HUES64 (cell line): Measurements from ENCODE around the gene UBE2L3.
"Not testable (repeated sequence)": the region's sequence is repeated elsewhere in the genome, so short reads cannot be mapped to it uniquely, and the experiment has no call there.

Experiments
- H3K27ac ChIP-seq: 2 replicates; pipeline ENCODE4 v1.7.0; 2013; ENCODE audit warnings: low read depth, low read length, inconsistent platforms
- H3K27me3 ChIP-seq: 2 replicates; pipeline ENCODE4 v1.6.1; 2013; ENCODE audit warnings: mild to moderate bottlenecking, low read length; ENCODE audit not compliant: insufficient read depth
- H3K36me3 ChIP-seq: 2 replicates; pipeline ENCODE4 v1.6.1; 2013; ENCODE audit warnings: mild to moderate bottlenecking, low read length; ENCODE audit not compliant: insufficient read depth
- H3K4me1 ChIP-seq: 2 replicates; pipeline ENCODE4 v1.6.1; 2013; ENCODE audit warnings: mild to moderate bottlenecking, low read length, moderate library complexity; ENCODE audit not compliant: insufficient read depth
- H3K4me3 ChIP-seq: 2 replicates; pipeline ENCODE4 v1.5.1; 2013; ENCODE audit warnings: mild to moderate bottlenecking, low read length, moderate library complexity
- H3K9ac ChIP-seq: 2 replicates; pipeline ENCODE4 v1.6.1; 2013; ENCODE audit warnings: mild to moderate bottlenecking, low read depth, low read length
- H3K9me3 ChIP-seq: 2 replicates; pipeline ENCODE4 v1.6.1; 2013; ENCODE audit warnings: low read depth, low read length; ENCODE audit not compliant: insufficient read depth
- WGBS: fragments of 150-250, 120-280 bp; methylation state at CpG from one replicate; pipeline ENCODE4 v1.1.7; 2013; ENCODE audit warnings: missing lambda C conversion rate; 5-methylcytosine and 5-hydroxymethylcytosine counted together

The UBE2L3 gene

GRCh38 chr22:21559345-21560125 lies 8.0 kb upstream of the UBE2L3 start:
- not testable (repeated sequence) for H3K9me3 ChIP-seq, H3K27ac ChIP-seq, H3K4me1 ChIP-seq, H3K36me3 ChIP-seq, H3K9ac ChIP-seq, H3K4me3 ChIP-seq, H3K27me3 ChIP-seq
- 84% methylated on average over 2 of the region's 10 CpGs for WGBS

GRCh38 chr22:21560657-21561056 lies 6.9 kb upstream of the UBE2L3 start:
- not testable (repeated sequence) for H3K9me3 ChIP-seq, H3K27ac ChIP-seq, H3K4me3 ChIP-seq, H3K36me3 ChIP-seq, H3K4me1 ChIP-seq, H3K9ac ChIP-seq, H3K27me3 ChIP-seq
- WGBS, result no CpG with 5 or more reads among the region's 3 CpGs

DNA sequence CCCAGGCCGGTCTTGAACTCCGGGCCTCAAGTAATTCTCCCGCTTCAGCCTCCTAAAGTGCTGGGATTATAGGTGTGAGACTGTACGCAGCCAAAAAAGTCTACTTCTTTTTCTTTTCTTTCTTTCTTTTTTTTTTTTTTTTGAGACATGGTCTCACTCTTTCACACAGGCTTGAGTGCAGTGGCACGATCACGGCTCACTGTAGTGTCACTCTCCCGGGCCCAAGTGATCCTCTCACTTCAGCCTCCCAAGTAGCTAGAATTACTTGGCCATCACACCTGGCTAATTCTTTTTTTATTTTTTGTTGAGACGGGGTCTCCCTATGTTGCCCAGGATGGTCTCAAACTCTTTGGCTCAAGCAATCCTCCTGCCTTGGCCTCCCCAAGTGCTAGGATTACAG lies 3.6 kb upstream of the UBE2L3 start:
- Histone ChIP-seq H3K4me1 (no peaks in the 10 kb centered on the region), H3K9ac (no peak overlapping the region), H3K27me3 (no peaks in the 10 kb centered on the region), H3K4me3 (no peak overlapping the region), H3K9me3 (no peaks in the 10 kb centered on the region), H3K27ac (no peak overlapping the region), H3K36me3 (no peaks in the 10 kb centered on the region)
- WGBS, result 93% methylated on average over 8 of the region's 8 CpGs

DNA sequence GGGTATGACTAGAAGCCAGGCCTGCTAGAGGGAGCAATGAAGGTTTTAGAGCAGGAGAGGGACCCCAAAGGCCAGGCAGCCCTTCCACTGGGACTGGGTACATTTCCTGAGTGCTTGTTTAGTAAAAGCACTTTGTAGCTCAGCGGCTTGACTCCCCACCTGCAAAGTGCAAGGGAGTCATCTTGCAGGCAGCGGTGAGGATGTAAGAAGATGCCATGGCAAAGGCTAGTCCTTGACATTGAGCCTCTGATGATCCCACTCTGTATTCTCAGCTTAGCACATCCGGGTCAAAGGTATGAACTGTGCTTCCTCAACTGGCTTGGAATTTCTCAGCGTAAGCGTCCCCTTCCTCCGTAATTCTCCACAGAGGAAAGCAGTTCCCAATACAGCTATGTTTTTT lies 3.1 kb upstream of the UBE2L3 start:
- Histone ChIP-seq H3K27ac (no peak overlapping the region), H3K4me1 (peaks cover 2% of the 10 kb centered on the region; the same call in 1 of the 2 replicates), H3K9me3 (no peaks in the 10 kb centered on the region), H3K27me3 (no peaks in the 10 kb centered on the region), H3K9ac (no peak overlapping the region), H3K36me3 (no peaks in the 10 kb centered on the region), H3K4me3 (no peak overlapping the region)
- 92% methylated on average over 6 of the region's 6 CpGs for WGBS

DNA sequence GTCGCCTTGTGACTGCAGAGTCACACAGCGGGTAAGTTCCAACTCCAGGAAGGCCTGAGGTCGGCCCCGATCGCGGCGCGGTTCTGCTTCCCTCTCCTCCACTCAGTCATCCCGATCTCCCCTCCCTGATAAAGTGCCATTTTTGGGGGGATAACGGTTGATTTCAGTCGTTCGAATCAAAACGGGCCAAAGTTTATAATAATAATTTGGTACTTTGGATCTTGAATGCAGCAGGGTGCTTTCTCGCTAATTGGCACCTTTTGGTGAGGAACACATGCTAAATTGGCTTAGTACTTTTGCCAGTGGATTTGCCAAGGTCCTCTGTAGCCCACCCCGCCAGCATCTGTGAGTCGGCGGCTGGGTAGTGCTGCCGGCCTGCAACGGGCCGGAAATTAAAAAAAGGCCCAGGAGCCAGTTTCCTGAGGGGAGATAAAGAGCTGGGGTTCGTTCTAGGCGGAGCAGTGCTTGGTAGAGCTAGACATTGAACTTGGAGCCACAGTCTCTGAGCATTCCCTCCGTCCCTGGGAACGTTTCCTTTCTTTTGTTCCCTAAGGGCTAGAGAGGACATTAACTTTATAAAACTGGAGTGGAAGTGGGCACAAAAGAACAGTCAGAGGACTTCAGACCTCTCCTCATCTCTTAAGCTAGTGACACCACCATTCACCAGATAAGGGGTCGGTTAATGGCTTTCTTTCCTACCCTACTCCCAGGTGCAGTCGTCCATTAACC lies 997 bp downstream of the UBE2L3 start:
- peak overlapping the region; percentile 87 for H3K27ac ChIP-seq
- whole genome bisulfite sequencing, result 4% methylated on average over 26 of the region's 26 CpGs
- H3K9ac ChIP-seq, result peak overlapping the region; percentile 97
- 0 out of 2 replicates have a peak, but pooled peaks cover 3% of the 10 kb centered on the region for H3K36me3 ChIP-seq
- H3K4me1 ChIP-seq, result peaks cover 21% of the 10 kb centered on the region
- peak overlapping the region; percentile 95 for H3K4me3 ChIP-seq
- H3K27me3 ChIP-seq, result no peaks in the 10 kb centered on the region
- H3K9me3 ChIP-seq, result no peaks in the 10 kb centered on the region

GRCh38 chr22:21569076-21569427 lies 1.5 kb downstream of the UBE2L3 start:
- H3K27me3 ChIP-seq, H3K36me3 ChIP-seq, H3K9me3 ChIP-seq, H3K27ac ChIP-seq: not testable (repeated sequence)
- H3K9ac ChIP-seq, result peak overlapping the region; percentile 97; the same call in 1 of the 2 replicates
- H3K4me1 ChIP-seq, result peaks cover 21% of the 10 kb centered on the region
- H3K4me3 ChIP-seq, result peak overlapping the region; percentile 95
- WGBS, result 57% methylated on average over 12 of the region's 12 CpGs

GRCh38 chr22:21569459-21570170 lies 2.1 kb downstream of the UBE2L3 start:
- no peaks in the 10 kb centered on the region for H3K9me3 ChIP-seq
- no peak overlapping the region for H3K27ac ChIP-seq
- 65% methylated on average over 8 of the region's 8 CpGs for WGBS
- 0 out of 2 replicates have a peak, but pooled peaks cover 3% of the 10 kb centered on the region for H3K36me3 ChIP-seq
- H3K4me1 ChIP-seq, result peaks cover 21% of the 10 kb centered on the region
- H3K27me3 ChIP-seq, result no peaks in the 10 kb centered on the region
- H3K4me3 ChIP-seq, result peak overlapping the region; percentile 95
- no peak overlapping the region for H3K9ac ChIP-seq

DNA sequence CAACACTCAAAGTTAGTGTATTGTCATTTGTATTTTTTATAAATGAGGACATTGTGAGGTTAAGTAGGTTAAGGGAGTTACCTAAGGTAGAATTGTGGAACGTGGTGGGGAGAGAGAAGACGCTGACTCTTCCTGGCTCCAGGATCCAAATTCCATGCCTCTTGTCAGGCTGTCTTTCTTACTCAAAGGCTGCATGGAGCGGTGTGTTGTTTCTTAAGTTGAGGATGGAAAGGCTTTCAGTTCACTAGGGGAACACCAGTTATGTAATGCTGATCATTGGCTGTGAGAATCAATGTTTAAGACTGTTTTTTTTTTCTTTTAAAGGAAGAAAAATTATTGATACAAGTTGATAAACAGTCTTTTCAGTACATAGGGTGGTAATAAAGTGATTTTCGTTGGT lies 2.9 kb downstream of the UBE2L3 start:
- no peak overlapping the region for H3K27ac ChIP-seq
- peaks cover 21% of the 10 kb centered on the region for H3K4me1 ChIP-seq
- H3K4me3 ChIP-seq, result no peak overlapping the region
- no peaks in the 10 kb centered on the region for H3K9me3 ChIP-seq
- 0 out of 2 replicates have a peak, but pooled peaks cover 3% of the 10 kb centered on the region for H3K36me3 ChIP-seq
- WGBS, result 70% methylated on average over 4 of the region's 4 CpGs
- no peaks in the 10 kb centered on the region for H3K27me3 ChIP-seq
- H3K9ac ChIP-seq, result no peak overlapping the region

GRCh38 chr22:21571679-21572078 lies 4.2 kb downstream of the UBE2L3 start:
- 97% methylated on average over 4 of the region's 4 CpGs for WGBS
- H3K27me3 ChIP-seq, result no peaks in the 10 kb centered on the region
- peaks cover 21% of the 10 kb centered on the region for H3K4me1 ChIP-seq
- no peak overlapping the region for H3K9ac ChIP-seq
- no peak overlapping the region for H3K4me3 ChIP-seq
- H3K9me3 ChIP-seq, result no peaks in the 10 kb centered on the region
- 0 out of 2 replicates have a peak, but pooled peaks cover 3% of the 10 kb centered on the region for H3K36me3 ChIP-seq
- no peak overlapping the region for H3K27ac ChIP-seq

- Histone ChIP-seq H3K4me3 (no peak overlapping the region), H3K9me3 (no peaks in the 10 kb centered on the region), H3K4me1 (peaks cover 21% of the 10 kb centered on the region), H3K27me3 (no peaks in the 10 kb centered on the region), H3K36me3 (0 out of 2 replicates have a peak, but pooled peaks cover 7% of the 10 kb centered on the region), H3K27ac (no peak overlapping the region), H3K9ac (no peak overlapping the region)
- 85% methylated on average over 6 of the region's 6 CpGs for WGBS
These were observed 5.8 kb downstream of the UBE2L3 start for GRCh38 chr22:21573293-21573734.
